NCI-H1436 (cell line): ENCODE results near the gene ZNF385C.

Source experiments
- DNase-seq: peaks from one replicate; lab custom pipeline; 2025; lab: John Stamatoyannopoulos, UW

Gene ZNF385C

DNA sequence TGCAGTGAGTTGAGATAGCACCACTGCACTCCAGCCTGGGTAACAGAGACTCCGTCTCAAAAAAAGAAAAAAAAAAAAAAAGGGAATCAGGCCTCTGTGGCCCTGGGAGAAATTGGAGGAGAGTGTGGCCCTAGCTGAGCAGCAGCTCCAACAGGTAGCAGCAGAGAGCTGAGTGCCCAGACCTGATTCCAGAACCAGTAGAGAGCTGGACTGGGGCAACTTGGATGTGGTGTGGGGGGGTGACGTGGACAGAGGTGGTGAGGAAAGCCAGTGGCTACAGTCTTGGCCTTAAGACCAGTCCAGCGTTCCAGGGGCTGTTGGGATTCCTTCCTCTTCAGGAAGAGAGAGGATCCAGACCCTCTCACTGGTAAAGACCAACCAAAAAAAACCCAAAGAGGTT is 26.0 kb upstream of the ZNF385C start:
- DNase-seq, result no peak

GRCh38 chr17:42122371-42123303 is 24.4 kb upstream of the ZNF385C start, which contains the start of gene HSPB9:
TSS of gene HSPB9 (plus strand) at chr17:42122804. CDS start at chr17:42122851, 47 bp downstream.
- DNase-seq, result no peak

DNA sequence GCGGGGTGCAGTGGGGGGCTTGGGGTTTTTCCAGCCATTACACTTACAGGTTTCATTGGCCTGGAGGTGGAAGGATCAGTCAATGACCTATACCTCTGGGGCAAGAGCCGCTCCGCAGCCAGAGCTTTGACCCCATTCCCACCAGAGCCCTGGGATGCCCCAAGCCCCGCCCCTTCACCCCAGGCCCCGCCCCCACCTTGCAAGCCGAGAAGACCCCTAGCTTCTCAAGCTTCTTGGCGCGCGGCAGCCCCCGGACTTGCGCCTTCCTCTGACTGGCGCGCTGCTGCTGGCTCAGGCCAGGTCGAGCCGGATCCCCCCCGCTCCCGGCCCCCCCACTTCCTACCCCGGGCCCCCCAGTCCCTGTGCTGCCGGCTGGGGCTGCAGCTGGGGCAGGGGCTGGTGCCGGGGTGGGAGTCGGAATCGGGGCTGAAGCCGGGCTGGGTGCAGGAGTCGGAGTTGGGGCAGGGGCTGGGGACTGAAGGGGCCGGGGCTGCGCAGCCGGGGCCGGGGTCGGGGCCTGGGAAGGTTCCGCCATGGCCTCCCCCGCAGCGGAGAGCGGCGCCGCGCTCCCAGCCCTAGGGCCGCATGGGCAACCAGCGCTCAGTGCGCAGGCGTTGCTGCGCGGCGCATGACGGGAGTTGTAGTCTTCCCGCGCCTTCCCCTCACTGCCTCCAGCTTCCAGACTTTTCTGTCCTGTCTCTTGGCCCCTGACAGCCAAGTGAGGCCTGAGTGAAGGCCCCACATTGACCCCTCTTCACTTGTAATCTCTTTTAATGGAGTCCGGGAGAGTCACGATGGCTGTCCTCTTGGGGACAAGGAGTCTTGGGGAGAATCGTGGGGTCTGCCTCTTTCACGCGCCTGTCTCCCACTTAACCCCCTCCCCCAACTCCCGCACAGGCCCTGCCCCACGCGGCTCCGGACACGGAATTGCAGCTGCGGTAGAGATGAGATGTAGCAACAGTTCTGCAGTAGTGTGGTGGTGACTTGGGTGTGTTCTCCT is 22.8 kb upstream of the ZNF385C start, which contains the start of gene KAT2A:
TSS of gene KAT2A (minus strand) at position 598 of the 1,000 bp plus-strand sequence. CDS start at position 535, 63 bp downstream.
- DNase-seq, result peak; percentile 79

DNA sequence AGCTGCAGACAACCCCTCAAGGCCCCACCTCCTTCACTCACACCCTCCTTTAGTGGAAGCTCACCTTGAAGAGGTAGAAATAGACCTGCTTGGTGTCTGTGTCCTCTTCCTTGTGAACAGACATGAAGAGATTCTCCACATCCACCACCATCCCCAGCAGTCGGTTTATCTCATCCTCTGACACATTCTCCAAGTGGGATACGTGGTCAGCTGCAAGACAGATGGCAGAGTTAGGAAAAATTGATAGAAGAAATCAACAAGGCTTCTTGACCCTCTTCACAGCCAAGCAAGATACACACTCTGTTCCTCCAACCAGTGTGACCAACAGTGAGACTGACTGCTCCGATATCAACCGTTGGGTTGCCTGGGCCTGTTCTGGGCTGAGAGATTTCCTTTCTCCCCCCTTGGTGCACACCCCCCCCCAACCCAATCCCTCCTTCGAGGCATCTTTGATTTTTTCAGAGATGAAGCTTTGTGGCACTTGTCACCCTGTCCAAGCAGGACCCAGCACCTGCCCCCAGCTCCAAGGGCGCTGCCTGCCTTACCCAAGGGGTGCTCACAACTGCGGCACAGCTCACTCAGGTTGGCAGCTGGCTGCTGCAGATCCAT is 22.0 kb upstream of the ZNF385C start:
- DNase-seq, result no peak

- DNase-seq, result no peak
These were observed 21.0 kb upstream of the ZNF385C start for GRCh38 chr17:42119301-42119700.

DNA sequence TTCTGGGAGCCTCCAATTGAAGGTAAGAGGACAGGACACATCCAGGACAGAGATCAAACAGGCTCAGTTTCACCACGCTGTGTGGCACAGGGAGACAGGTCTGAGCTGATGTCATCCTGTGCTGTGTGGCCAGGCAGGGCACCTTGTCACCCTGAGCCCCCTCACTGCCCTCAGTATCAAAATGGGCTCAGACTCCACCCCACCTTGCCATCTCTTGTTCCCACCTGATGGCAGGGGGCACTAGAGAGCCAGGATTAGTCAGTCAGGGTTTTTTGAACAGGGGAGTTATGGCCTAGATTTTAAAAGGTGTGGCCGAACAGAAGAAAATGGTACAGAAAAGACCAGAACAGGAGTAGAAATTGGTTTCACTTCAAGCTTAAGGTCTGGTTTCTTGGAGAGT is 20.3 kb upstream of the ZNF385C start:
- peak; percentile 25 for DNase-seq

DNA sequence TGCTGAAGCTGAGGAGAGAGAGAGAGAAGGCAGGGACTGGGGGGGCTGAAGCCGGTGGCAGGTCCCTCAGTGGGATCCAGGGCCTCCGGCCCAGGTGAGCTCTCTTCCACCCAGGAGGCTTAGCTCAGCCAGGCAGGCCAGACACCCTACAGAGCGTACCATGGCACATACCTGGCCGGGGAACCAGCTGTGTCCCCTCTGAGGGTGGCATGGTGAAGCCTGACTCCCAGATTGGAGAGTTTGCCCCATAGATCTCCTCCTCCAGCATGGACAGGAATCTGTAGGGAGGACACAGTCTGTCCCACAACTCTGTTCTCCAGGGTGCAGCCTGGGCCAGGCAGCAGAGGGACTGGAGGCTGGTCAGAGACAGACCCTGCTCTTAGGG is 19.8 kb upstream of the ZNF385C start:
- DNase-seq, result no peak

GRCh38 chr17:42117397-42118125 is 19.3 kb upstream of the ZNF385C start:
- no peak for DNase-seq

DNA sequence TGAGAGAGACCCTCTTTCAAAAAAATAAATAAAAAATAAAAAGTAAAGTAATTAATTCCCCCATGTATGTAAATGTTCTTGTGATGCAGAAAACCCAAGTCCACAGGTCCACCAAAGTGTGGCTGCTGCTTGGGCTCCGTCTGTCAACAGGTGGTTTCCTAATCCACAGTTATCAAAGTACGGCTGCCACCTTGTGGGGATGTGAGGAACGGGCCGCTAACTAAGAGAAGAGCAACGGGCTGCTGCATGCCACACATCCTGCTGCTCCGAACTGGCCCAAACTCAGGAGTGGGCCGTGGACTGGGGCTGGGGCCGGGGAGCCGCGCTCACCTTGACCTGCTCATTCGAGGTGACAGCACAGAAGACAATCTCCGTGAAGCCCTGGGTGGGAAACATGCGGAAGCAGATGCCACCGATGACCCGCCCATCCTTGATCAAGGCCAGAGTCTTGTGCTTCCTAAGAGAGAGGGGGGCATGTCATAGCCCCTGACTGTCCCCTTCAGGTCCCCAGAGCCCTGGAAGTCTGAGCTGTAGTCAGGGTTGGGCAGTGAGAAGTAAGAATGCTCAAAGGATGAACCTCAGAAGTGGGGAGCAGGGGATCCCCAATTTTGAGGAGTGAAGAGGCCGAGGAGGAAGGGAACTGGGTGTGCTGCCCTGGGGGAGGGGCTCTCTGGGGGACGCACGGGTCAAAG is 18.6 kb upstream of the ZNF385C start:
- DNase-seq, result peak; percentile 83

DNA sequence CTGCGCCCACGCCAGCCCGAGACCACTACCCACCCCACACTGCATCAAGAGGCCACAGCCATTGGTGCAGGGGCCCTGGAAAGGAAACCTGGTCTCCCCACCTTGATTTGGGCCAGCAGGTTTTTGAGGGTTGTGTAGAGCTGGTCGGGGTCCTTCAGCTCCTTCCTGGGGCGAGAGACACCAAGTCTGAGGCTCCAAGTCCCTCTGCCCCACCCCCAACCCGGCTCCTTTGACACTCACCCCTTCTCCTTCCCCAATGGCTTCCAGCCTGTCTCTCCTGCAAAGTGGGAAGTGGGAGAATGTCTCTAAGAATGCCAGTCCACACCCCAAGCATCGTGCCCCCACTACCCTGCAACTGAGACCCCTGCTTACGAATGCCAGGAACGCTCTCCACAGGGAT is 15.8 kb upstream of the ZNF385C start:
- no peak for DNase-seq

DNA sequence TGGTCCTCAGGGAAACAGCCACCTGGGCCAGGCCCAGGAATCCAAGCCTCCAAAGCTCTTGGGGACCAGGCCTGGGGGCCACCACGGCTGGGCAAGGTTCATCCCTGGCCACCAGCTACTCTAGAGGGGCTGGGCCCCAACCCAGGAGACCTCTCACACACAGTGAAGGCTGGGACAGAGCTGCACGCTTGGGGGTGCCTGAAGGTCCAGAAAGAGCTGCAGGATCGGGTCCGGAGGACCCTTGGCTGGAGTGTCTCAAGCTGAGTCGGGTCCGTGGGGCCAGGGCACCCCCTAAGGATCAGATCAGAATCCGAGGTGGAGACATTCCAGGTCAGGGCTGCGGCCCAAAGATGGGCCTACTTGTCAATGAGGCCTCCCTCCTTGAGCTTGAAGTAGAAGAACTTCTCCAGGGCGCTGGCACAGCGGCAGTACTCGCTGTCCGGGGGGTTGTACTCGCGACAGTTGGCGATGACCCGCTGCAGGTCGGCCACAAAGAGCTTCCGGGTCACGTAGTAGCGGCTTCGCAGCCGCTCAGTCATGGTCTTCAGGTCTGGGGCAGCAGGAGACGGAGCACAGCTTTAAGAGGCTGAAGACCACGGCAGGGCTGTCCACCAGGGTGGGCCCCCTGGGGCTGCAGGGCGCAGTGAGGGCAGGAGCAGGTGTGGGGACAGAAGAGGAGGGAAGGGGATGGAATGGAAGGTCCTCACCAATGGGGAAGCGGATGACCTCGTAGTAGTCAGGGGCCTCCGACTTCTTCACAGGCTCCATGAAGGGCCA is 15.2 kb upstream of the ZNF385C start:
- DNase-seq, result no peak

DNA sequence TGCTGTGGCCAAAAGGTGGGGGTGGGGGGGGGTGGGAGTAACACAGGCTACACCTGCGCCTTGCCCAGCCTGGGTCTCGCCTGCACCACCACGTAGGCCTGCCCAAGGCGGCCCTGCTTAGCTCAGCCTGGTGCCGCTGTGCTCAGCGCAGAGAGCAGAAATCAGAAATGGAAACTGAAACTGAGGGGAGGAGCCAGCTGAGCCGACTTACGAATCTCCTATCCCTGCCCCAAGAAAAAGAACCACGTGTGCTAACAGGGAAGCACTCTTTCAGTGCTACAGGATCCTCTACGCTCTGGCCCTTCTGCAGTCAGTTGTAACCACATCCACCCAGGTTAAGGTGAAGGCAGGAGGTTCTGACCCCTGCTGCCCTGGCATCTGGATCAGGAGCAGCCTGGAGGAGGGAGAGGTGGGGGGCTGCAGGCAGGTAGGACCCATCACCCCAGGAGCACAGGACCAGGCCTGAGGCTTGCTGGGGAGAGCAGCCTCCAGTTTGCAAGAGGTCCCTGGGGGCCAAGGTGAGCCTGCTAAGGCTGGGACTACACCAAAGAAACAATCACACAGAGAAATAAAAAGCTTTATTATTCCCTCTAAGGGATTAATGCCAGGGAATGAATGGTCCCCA is 14.4 kb upstream of the ZNF385C start, which contains the start of gene DHX58:
TSS of gene DHX58 (minus strand) at position 163 of the 625 bp plus-strand sequence. CDS start 822 bp downstream, outside the sequence.
- DNase-seq, result peak; percentile 83

- DNase-seq, result peak; percentile 17
These were observed 13.7 kb upstream of the ZNF385C start for GRCh38 chr17:42111871-42112551.

DNA sequence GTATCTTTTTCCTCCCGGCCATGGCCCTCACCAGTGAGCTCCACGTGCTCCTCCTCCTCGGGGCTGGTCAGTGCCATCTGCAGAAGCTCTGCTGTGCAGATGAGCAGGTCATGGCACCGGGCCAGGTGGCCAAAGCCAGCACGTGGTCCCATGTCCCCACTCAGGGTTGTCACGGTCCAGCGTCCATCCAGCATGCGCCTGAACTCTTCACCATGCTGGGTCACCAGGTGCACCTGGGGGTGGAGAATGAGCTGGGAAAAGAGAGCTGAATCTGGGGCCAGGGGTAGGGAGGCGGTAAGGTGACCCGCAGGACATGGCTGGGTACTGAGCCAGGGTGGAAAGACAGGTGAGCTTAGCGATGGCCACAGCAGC is 13.0 kb upstream of the ZNF385C start:
- no peak for DNase-seq

GRCh38 chr17:42110301-42111264 is 12.3 kb upstream of the ZNF385C start:
- DNase-seq, result no peak

GRCh38 chr17:42109086-42109485 is 10.8 kb upstream of the ZNF385C start:
- no peak for DNase-seq
